ENCODE measurements around the gene SRM. TPM values are rescaled to one million over a fixed set of nuclear protein-coding genes. Genes with fewer than 3 reads are reported as not detected.
A peak's percentile ranks its signal among the peaks of the same experiment; 100 is the strongest.
"Not testable (repeated sequence)": the region's sequence is repeated elsewhere in the genome, so short reads cannot be mapped to it uniquely, and the experiment has no call there.

Gene SRM
- total RNA-seq, 1 donor from 2014 or later: 10.8 TPM

DNA sequence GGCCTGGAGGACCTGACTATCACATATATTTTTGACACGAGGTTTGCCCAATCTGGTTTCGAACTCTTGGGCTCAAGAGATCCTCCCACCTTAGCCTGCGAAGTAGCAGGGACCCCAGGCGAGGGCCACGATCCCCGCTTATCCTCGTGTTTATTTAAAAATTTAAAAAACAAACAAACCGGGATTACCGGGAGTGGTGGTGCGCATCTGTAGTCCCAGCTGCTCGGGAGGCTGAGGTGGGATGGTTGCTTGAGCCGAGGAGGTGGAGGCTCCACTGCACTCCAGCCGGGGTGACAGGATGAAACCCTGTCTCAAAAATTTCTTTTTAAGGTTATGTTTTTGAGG lies 40.3 kb upstream of the SRM start:
- FAIRE-seq (no peak), DNase-seq (ENCODE audit: low read depth) (no peak)
- TF ChIP-seq, protein P1, sequence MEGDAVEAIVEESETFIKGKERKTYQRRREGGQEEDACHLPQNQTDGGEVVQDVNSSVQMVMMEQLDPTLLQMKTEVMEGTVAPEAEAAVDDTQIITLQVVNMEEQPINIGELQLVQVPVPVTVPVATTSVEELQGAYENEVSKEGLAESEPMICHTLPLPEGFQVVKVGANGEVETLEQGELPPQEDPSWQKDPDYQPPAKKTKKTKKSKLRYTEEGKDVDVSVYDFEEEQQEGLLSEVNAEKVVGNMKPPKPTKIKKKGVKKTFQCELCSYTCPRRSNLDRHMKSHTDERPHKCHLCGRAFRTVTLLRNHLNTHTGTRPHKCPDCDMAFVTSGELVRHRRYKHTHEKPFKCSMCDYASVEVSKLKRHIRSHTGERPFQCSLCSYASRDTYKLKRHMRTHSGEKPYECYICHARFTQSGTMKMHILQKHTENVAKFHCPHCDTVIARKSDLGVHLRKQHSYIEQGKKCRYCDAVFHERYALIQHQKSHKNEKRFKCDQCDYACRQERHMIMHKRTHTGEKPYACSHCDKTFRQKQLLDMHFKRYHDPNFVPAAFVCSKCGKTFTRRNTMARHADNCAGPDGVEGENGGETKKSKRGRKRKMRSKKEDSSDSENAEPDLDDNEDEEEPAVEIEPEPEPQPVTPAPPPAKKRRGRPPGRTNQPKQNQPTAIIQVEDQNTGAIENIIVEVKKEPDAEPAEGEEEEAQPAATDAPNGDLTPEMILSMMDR (IDR thresholded peaks at IDR 0.05; ENCODE audit: insufficient read depth, low read length, severe bottlenecking): no peak
- Histone ChIP-seq H3K27me3 (ENCODE audit: control insufficient read depth, insufficient read depth, low read length) (no peaks in the 10 kb centered on the region), H3K36me3 (ENCODE audit: control insufficient read depth, insufficient read depth, low read length) (peaks cover 5% of the 10 kb centered on the region), H3K4me3 (ENCODE audit: low read depth, low read length) (peak overlapping the region; percentile 83)

DNA sequence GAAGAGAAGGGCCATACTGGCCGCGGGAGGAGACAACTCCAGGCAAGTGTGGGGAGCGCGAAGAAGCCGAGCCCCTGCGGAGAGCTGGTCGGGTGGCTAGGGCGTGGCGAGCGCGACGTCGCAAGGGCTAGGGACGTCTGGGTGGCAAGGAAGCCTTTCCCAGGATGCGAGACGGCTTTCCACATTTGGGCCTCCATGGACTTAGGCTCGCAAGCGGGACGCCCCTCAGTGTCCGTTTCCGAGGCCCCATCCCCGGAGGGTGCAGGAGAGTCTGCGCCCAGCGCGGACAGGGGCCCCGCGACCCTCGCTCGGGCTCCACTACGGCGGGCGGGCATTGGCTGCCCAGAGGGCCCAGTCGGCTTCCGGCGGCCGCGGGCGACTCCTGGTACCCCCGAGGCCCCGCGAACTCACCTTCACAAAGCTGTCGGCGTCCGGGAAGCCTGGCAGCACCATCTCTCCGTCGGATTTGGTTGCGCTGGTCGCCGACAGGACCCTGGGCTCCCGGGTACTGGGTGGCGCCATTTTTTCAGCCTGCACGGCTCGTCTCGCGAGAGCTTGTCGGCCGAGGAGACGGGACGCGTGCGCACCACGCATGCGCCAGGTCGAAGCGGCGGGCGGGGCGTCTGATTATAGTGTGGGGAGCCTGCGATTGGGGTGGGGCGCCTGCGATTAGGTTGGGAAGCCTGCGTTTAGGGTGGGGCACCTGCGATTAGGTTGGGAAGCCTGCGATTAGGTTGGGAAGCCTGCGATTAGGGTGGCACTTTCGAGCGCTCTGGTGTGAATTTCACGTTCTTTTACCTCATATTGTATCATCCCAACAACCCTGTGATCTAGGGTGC lies 39.7 kb upstream of the SRM start, which contains the start of gene EXOSC10:
EXOSC10 (minus strand) TSS at position 560 of the 839 bp plus-strand sequence; CDS start at position 522, 38 bp downstream.
- no peak for FAIRE-seq

DNA sequence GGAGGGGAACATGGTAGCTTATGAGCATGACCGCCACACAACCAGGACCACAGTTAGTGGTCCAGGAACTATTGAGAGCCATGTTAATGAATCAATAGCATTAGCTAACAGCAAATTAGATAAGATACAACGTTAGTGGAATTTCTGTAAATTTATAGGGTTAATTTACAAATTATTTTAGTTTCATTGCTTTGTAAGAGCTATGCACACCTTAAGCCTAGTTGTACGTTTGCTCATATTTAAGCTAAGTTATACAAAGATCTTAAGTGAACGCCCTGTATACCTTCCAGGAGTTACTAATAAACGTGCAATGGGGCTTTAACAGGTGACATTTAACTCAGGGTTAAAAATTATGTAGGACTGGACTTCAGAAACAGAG lies 39.1 kb upstream of the SRM start:
- TF ChIP-seq, protein P1 (IDR thresholded peaks at IDR 0.05; ENCODE audit: insufficient read depth, low read length, severe bottlenecking): no peak
- no peaks in the 10 kb centered on the region for H3K27me3 ChIP-seq (ENCODE audit: control insufficient read depth, insufficient read depth, low read length)
- H3K4me3 ChIP-seq (ENCODE audit: low read depth, low read length): peak overlapping the region; percentile 83
- H3K36me3 ChIP-seq (ENCODE audit: control insufficient read depth, insufficient read depth, low read length): peaks cover 8% of the 10 kb centered on the region
- DNase-seq (ENCODE audit: low read depth) (no peak), FAIRE-seq (no peak)

More for the DNA sequence above, 39.7 kb upstream of the SRM start, which contains the start of gene EXOSC10:
- no peaks in the 10 kb centered on the region for H3K27me3 ChIP-seq (ENCODE audit: control insufficient read depth, insufficient read depth, low read length)
- peak within 1 kb of the TSS; percentile 83 for H3K4me3 ChIP-seq (ENCODE audit: low read depth, low read length)
- DNase-seq (ENCODE audit: low read depth): peak; percentile 74
- TF ChIP-seq, protein P1 (IDR thresholded peaks at IDR 0.05; ENCODE audit: insufficient read depth, low read length, severe bottlenecking): no peak
- peaks cover 5% of the 10 kb centered on the region for H3K36me3 ChIP-seq (ENCODE audit: control insufficient read depth, insufficient read depth, low read length)

DNA sequence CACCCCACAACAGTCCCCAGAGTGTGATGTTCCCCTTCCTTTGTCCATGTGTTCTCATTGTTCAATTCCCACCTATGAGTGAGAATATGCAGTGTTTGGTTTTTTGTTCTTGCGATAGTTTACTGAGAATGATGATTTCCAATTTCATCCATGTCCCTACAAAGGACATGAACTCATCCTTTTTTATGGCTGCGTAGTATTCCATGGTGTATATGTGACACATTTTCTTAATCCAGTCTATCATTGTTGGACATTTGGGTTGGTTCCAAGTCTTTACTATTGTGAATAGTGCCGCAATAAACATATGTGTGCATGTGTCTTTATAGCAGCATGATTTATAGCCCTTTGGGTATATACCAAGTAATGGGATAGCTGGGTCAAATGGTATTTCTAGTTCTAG lies 24.0 kb upstream of the SRM start:
- not testable (repeated sequence) for H3K4me3 ChIP-seq (ENCODE audit: low read depth, low read length); DNase-seq (ENCODE audit: low read depth); H3K27me3 ChIP-seq (ENCODE audit: control insufficient read depth, insufficient read depth, low read length); FAIRE-seq
- peaks cover 18% of the 10 kb centered on the region for H3K36me3 ChIP-seq (ENCODE audit: control insufficient read depth, insufficient read depth, low read length)

DNA sequence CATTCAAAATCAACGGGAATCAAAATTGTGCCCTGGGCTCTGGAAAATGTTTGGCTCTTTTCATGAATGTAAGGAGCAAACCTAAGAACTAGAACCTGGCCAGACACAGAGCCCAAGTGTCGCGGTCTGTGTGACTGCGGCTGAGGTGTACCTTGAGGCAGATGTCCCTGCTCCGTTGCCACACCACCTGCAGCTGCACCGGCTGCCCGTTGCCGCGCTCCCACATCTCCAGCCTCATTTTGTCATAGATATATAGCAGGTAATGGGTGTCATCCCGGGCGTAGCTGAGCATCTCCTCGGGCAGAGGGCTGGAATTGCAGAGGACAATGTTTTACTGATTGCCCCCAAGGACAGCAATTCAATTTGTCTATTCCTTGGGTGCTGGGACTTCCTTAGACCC lies 21.1 kb upstream of the SRM start:
- H3K4me3 ChIP-seq (ENCODE audit: low read depth, low read length): no peak overlapping the region
- TF ChIP-seq, protein P1 (IDR thresholded peaks at IDR 0.05; ENCODE audit: insufficient read depth, low read length, severe bottlenecking): no peak
- DNase-seq (ENCODE audit: low read depth) (no peak), FAIRE-seq (no peak)
- no peaks in the 10 kb centered on the region for H3K27me3 ChIP-seq (ENCODE audit: control insufficient read depth, insufficient read depth, low read length)
- H3K36me3 ChIP-seq (ENCODE audit: control insufficient read depth, insufficient read depth, low read length): peaks cover 17% of the 10 kb centered on the region

DNA sequence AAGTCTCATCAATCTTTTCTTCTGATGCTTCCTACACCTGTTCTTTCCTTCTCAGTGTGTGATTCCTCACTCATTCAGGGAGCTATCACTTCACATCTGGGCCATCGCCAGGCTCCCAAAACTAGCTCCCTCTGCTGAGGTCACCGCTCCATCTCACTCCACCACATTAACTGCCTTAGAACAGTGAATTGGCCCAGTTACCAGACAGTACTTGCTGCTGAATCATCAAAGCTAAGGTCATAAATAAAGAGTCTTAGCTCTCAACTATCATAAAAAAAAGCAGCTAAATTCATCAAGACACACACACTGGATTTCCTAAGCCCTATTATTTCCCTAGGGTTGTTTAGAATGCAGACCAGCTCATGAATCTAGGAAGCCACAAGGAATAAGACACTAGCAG lies 18.8 kb upstream of the SRM start:
- TF ChIP-seq, protein P1 (IDR thresholded peaks at IDR 0.05; ENCODE audit: insufficient read depth, low read length, severe bottlenecking): no peak
- no peak for FAIRE-seq
- Histone ChIP-seq H3K27me3 (ENCODE audit: control insufficient read depth, insufficient read depth, low read length) (no peaks in the 10 kb centered on the region), H3K36me3 (ENCODE audit: control insufficient read depth, insufficient read depth, low read length) (peaks cover 22% of the 10 kb centered on the region), H3K4me3 (ENCODE audit: low read depth, low read length) (no peak overlapping the region)
- DNase-seq (ENCODE audit: low read depth): no peak

DNA sequence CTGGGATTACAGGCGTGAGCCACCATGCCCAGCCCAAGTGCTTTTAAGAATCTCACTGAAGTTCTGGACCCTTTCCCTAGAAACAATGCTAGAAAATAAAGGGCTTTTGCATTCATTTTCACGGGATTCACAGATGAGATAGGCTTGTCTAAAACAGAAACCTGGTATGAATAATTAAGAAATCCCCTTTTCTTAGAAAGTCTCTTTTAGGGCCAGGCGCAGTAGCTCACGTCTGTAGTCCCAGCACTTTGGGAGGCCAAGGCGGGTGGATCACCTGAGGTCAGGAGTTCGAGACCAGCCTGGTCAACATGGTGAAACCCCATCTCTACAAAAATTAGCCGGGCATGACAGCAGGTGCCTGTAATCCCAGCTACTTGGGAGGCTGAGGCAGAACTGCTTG lies 13.6 kb upstream of the SRM start:
- not testable (repeated sequence) for FAIRE-seq; DNase-seq (ENCODE audit: low read depth); H3K27me3 ChIP-seq (ENCODE audit: control insufficient read depth, insufficient read depth, low read length); H3K4me3 ChIP-seq (ENCODE audit: low read depth, low read length)
- peaks cover 31% of the 10 kb centered on the region for H3K36me3 ChIP-seq (ENCODE audit: control insufficient read depth, insufficient read depth, low read length)

All from bronchial epithelial cell (primary cell).